GM19397 (cell line): ENCODE measurements around the gene OR5H1.
"Not testable (repeated sequence)": the region's sequence is repeated elsewhere in the genome, so short reads cannot be mapped to it uniquely, and the experiment has no call there.

Experiments used
- ATAC-seq: cut with Tn5 transposase; IDR thresholded peaks from one replicate; pipeline ENCODE4 v1.9.1; 2021; ENCODE audit warnings: mild to moderate bottlenecking, moderate library complexity; ENCODE audit not compliant: unreplicated experiment

Gene OR5H1

GRCh38 chr3:98130421-98130820 is at the start of gene OR5H1:
TSS of gene OR5H1 (plus strand) at chr3:98130721. CDS start at chr3:98132698, 1,977 bp downstream.
- no peak for ATAC-seq

- ATAC-seq, result no peak
Observed at GRCh38 chr3:98086873-98087272, 43.6 kb upstream of the OR5H1 start, which contains the start of gene OR5AC2. TSS of gene OR5AC2 (plus strand) at chr3:98087173. CDS start at chr3:98087173, 0 bp downstream.

GRCh38 chr3:98095882-98096281 is 34.6 kb upstream of the OR5H1 start:
- no peak for ATAC-seq

- ATAC-seq, result no peak
Observed at GRCh38 chr3:98099848-98100247, 30.7 kb upstream of the OR5H1 start.

GRCh38 chr3:98108162-98108561 is 22.4 kb upstream of the OR5H1 start:
- ATAC-seq, result no peak

GRCh38 chr3:98109807-98110549 is 20.5 kb upstream of the OR5H1 start:
- ATAC-seq, result no peak

- ATAC-seq, result no peak
Observed at GRCh38 chr3:98110550-98110908, 20.0 kb upstream of the OR5H1 start.

GRCh38 chr3:98114264-98114663 is 16.3 kb upstream of the OR5H1 start:
- no peak for ATAC-seq

GRCh38 chr3:98115717-98116116 is 14.8 kb upstream of the OR5H1 start:
- ATAC-seq, result no peak

- no peak for ATAC-seq
Observed at GRCh38 chr3:98136631-98137030, 6.1 kb downstream of the OR5H1 start.

- not testable (repeated sequence) for ATAC-seq
Observed at GRCh38 chr3:98137826-98138557, 7.5 kb downstream of the OR5H1 start.

GRCh38 chr3:98140531-98140930 is 10.0 kb downstream of the OR5H1 start:
- no peak for ATAC-seq

- no peak for ATAC-seq
Observed at GRCh38 chr3:98147179-98147578, 16.7 kb downstream of the OR5H1 start, which contains the start of gene OR5H14. TSS of gene OR5H14 (plus strand) at chr3:98147479. CDS start at chr3:98149386, 1,907 bp downstream.

GRCh38 chr3:98148751-98149150 is 18.2 kb downstream of the OR5H1 start:
- ATAC-seq, result no peak

- ATAC-seq, result not testable (repeated sequence)
Observed at GRCh38 chr3:98149456-98149855, 18.9 kb downstream of the OR5H1 start.

- ATAC-seq, result no peak
Observed at GRCh38 chr3:98151241-98151640, 20.7 kb downstream of the OR5H1 start.

- no peak for ATAC-seq
Observed at GRCh38 chr3:98166396-98166795, 35.9 kb downstream of the OR5H1 start, which contains the start of gene OR5H15. TSS of gene OR5H15 (plus strand) at chr3:98166696. CDS start at chr3:98168700, 2,004 bp downstream.

- no peak for ATAC-seq
Observed at GRCh38 chr3:98171071-98171470, 40.5 kb downstream of the OR5H1 start.

- no peak for ATAC-seq
Observed at GRCh38 chr3:98172621-98173020, 42.1 kb downstream of the OR5H1 start.

- ATAC-seq, result no peak
Observed at GRCh38 chr3:98180319-98180890, 49.9 kb downstream of the OR5H1 start.

GRCh38 chr3:98182196-98182595 is 51.7 kb downstream of the OR5H1 start:
- no peak for ATAC-seq

GRCh38 chr3:98185180-98185579 is 54.7 kb downstream of the OR5H1 start:
- no peak for ATAC-seq
